ENCODE measurements around the gene USP6NL.

USP6NL gene

GRCh38 chr10:11472158-11472753, 139.2 kb downstream of the USP6NL start:
- DNase-seq = no peak

GRCh38 chr10:11469575-11470391, 141.7 kb downstream of the USP6NL start:
- no peak for DNase-seq

- no peak for DNase-seq
Observed at GRCh38 chr10:11468126-11468742, 143.2 kb downstream of the USP6NL start.

GRCh38 chr10:11465406-11465805, 146.0 kb downstream of the USP6NL start:
- DNase-seq = no peak

- no peak for DNase-seq
Observed at GRCh38 chr10:11463111-11463510, 148.3 kb downstream of the USP6NL start.

- no peak for DNase-seq
Observed at GRCh38 chr10:11462071-11462470, 149.4 kb downstream of the USP6NL start.

- no peak for DNase-seq
Observed at GRCh38 chr10:11457336-11457735, 154.1 kb downstream of the USP6NL start.

- no peak for DNase-seq
Observed at GRCh38 chr10:11454958-11455566, 156.4 kb downstream of the USP6NL start.

GRCh38 chr10:11454160-11454559, 157.3 kb downstream of the USP6NL start:
- DNase-seq = no peak

- DNase-seq = no peak
Observed at GRCh38 chr10:11451640-11452260, 159.7 kb downstream of the USP6NL start.

- DNase-seq = no peak
Observed at GRCh38 chr10:11450427-11450826, 161.0 kb downstream of the USP6NL start.

GRCh38 chr10:11449761-11450160, 161.7 kb downstream of the USP6NL start:
- DNase-seq = no peak

- no peak for DNase-seq
Observed at GRCh38 chr10:11448545-11449244, 162.8 kb downstream of the USP6NL start.

GRCh38 chr10:11448190-11448544, 163.3 kb downstream of the USP6NL start:
- no peak for DNase-seq

- DNase-seq = no peak
Observed at GRCh38 chr10:11447586-11447985, 163.9 kb downstream of the USP6NL start.

GRCh38 chr10:11446864-11447263, 164.6 kb downstream of the USP6NL start:
- DNase-seq = no peak

- DNase-seq = no peak
Observed at GRCh38 chr10:11446133-11446532, 165.3 kb downstream of the USP6NL start.

GRCh38 chr10:11444531-11445228, 166.8 kb downstream of the USP6NL start:
- no peak for DNase-seq

- no peak for DNase-seq
Observed at GRCh38 chr10:11444155-11444530, 167.3 kb downstream of the USP6NL start.

- no peak for DNase-seq
Observed at GRCh38 chr10:11443468-11444154, 167.8 kb downstream of the USP6NL start.

- DNase-seq = no peak
Observed at GRCh38 chr10:11442001-11442773, 169.3 kb downstream of the USP6NL start.

Data from NCI-H2081 treated with DMSO at 0.1 percent for 48 hours (cell line).